HCEC 1CT (cell line): ENCODE measurements around the gene CEP152.
"Not testable (repeated sequence)": the region's sequence is repeated elsewhere in the genome, so short reads cannot be mapped to it uniquely, and the experiment has no call there.

Experiments used
- DNase-seq: peaks from one replicate; pipeline ENCODE4 v3.0.0-alpha.2; 2017

CEP152 gene, protein sequence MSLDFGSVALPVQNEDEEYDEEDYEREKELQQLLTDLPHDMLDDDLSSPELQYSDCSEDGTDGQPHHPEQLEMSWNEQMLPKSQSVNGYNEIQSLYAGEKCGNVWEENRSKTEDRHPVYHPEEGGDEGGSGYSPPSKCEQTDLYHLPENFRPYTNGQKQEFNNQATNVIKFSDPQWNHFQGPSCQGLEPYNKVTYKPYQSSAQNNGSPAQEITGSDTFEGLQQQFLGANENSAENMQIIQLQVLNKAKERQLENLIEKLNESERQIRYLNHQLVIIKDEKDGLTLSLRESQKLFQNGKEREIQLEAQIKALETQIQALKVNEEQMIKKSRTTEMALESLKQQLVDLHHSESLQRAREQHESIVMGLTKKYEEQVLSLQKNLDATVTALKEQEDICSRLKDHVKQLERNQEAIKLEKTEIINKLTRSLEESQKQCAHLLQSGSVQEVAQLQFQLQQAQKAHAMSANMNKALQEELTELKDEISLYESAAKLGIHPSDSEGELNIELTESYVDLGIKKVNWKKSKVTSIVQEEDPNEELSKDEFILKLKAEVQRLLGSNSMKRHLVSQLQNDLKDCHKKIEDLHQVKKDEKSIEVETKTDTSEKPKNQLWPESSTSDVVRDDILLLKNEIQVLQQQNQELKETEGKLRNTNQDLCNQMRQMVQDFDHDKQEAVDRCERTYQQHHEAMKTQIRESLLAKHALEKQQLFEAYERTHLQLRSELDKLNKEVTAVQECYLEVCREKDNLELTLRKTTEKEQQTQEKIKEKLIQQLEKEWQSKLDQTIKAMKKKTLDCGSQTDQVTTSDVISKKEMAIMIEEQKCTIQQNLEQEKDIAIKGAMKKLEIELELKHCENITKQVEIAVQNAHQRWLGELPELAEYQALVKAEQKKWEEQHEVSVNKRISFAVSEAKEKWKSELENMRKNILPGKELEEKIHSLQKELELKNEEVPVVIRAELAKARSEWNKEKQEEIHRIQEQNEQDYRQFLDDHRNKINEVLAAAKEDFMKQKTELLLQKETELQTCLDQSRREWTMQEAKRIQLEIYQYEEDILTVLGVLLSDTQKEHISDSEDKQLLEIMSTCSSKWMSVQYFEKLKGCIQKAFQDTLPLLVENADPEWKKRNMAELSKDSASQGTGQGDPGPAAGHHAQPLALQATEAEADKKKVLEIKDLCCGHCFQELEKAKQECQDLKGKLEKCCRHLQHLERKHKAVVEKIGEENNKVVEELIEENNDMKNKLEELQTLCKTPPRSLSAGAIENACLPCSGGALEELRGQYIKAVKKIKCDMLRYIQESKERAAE (N-terminal part only)

DNA sequence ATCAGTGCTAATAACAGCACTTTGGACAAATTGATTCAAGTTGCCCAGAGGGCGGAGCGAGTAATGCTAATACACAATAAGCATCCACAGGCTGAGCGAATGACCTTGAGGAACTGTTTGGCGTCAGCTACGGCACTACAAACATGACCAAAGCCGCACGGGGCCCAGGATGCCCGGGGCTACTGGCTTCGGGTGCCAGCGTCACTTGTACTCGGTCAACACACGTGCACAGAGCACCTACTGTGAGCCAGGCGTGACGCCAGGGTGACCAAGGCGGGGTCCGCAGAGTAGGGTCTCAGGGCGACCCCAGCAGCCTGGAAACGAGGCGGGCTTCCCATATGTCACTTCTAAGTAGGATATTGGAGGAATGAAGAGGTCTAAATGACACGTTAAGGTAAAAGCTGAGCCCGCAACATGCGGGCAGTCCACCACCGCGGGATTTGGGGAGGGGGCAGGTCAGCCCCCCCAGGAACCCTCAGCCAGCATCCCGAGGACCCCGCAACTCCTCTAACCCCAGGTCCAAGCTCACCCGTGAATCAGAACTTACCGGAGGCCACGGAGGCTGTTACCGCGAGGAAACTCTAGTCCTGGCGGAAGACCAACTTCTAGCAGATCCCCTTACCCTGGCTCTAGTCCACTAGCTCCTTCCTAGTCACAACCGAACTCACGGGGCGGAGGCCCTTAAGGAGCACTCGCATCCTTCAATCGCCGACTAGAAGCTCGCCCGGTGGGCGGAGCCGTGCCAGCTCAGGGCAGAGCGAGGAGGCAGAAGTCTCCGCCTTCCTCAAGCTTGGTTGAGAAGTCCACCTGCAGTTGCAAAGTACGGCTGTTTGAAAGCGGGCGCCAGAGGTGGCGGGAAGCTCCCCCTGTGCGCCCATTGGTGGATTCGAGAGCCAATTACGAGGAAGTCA, at the start of gene CEP152:
Gene CEP152, minus strand, starts transcription at position 656 of the 911 bp plus-strand sequence. CDS start 5,420 bp downstream, outside the sequence.
- peak; percentile 99 for DNase-seq

DNA sequence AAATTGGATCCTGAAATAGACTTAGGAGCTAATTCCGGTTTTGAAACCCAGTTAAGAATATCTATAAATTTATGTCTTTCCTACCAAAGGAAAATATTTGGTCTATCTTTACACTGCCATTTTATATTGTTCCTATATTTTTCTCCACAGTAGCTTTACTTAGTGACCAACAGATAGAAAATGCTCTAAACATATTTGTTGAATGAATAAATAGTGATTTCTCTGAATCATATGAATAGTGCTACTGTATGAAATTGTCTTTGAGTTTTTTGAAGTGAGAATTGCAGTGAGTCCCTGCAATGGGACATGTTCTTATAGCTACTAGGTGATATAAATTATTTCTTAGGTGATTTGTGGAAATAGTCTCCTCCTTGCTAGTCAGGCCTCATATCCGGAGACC, 48.6 kb upstream of the CEP152 start:
- peak; percentile 73 for DNase-seq

DNA sequence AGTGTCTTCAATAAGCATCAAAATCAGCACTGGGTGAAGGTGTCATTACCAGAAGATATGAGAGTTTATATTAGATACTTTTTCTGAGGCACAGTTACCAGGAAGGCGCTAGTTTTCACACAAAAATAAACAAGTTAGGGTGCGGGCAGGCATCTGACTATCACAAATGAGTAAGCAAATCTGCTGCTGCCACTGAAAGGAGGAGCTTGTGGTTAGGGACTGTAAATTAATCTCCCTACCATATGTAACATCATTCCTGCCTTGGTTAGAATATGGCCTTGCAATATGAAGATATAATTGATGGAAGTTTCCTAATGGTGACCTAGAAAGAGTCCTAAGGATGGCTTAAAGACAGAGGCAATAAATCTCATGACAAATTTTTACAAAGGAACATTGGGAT, 47.5 kb upstream of the CEP152 start:
- DNase-seq = peak; percentile 86

DNA sequence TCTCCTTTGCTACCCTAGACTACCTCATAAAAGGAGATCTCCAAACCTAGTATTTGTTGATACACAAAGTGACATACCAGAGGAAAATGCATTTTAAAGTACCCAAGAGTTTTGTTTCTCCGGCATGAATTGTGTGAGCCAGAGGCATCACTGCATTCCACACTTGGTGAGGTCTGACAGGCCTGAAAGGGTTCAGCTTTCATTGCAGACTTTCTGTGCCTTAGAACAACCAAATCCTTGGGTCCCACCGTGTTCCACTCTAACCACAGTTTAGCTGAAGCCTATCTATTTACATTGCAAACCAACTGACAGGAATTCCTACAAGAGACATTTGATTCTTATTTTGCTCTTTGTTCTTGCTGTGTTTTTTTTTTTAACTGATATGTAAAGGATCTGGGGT, 46.1 kb upstream of the CEP152 start:
- peak; percentile 53 for DNase-seq

DNA sequence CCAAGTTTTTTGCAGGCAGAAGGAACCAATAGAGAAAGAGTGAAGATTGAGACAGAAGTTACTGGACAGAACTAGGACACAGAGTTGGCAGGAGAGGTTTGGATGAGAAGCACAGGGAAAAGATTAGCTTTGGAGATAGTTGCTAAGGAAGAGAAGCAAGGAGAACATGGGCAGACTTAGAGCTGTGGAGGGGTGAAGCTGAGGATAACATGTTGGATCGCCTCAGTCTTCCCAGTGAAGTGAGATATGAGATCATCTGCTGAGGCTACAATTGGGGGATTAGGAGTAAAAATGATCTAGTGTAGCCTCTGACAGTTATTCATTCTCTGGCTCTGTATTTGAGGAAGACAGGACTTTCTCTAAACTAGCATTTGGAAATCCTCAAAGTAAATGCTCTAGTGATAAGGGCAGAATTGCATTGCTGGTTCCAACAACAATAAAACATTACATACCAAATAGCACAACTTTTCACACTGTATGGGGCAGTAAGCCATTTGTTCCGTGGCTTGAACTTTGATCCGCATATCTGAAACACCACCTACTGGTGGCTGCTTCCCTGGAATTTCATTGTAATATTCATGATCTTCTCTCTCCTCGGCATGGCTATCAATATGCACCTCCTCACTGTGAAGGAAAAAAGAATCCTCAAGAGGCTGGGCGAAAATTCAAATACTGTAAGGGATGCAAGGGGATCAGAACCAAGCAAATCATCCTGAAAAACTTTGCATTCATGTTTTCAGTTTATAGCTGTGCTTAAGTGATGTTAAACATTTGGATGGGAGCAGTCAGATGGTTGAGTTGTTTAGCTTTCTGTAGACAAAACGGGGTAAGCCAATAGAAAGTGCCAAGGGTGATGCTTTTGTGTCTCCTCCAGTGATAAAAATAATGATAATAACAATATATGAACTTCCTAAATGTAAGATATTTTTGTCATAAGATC, 44.9 kb upstream of the CEP152 start:
- DNase-seq = peak; percentile 70

DNA sequence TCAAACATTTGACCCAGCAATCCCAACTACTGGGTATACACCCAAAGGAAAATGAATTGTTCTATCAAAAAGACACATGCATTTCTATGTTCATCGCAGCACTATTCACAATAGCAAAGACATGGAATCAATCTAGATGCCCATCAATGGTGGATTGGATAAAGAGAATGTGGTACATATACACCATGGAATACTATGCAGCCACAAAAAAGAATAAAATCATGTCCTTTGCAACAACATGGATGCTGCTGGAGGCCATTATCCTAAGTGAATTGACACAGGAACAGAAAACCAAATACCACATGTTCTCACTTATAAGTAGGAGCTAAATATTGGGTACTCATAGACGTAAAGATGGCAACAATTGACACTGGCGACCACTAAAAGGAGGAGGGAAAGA, 43.6 kb upstream of the CEP152 start:
- not testable (repeated sequence) for DNase-seq

DNA sequence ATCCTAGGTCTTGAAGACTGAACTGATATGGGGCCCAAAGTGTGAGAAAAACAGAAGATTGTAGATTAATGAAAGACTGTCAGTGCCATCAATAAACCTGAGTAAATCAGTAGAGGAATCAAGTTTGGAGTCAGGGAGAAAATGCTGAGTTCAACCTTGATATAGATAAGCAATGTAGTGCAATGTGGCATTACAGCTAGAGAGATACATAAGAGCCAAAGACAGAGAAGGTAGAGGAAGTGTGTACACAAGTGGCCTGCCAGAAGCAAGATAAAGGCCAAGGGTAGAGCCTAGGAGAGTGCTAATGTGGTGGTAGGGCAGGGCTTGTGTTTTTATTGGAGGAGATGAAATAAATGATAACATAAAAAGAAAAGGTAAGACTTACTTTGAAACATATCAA, 41.1 kb upstream of the CEP152 start:
- DNase-seq = no peak

DNA sequence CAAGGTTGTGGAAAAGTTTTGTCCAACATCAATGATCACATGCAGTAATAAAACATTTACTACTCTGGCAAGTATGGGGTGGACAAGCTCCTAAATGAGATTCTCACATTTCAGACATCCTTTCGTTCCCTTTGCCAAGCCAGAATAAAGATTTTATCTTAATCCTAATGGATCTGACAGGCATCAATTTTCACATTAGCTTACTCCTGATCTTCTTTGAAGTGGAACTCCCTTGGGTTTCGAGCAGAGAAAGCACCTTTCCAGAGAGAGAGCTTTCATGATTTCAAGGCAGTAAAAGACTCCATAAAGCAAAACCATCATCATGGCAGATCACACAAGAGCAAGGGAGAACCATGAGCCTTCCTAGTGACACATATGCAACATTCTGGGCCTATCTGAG, 39.8 kb upstream of the CEP152 start:
- DNase-seq = no peak

DNA sequence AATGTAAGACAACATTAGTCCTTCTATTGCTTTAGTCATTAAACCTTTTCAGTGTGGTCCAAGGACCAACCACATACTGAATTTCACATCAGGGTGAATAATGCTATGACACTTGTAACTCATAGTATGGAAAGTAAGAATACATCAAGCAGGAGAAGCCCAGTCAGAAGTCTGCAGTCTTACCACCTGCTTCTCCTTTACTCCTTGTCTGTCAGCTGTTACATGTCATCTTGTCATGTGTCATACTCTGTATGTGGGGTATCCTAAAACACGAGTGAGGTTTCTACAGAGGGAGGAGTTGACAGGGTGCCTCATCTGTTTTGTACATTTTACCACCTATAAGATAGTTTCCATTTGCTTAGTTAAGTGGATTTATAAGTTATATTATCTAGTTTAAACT, 34.3 kb upstream of the CEP152 start:
- no peak for DNase-seq

DNA sequence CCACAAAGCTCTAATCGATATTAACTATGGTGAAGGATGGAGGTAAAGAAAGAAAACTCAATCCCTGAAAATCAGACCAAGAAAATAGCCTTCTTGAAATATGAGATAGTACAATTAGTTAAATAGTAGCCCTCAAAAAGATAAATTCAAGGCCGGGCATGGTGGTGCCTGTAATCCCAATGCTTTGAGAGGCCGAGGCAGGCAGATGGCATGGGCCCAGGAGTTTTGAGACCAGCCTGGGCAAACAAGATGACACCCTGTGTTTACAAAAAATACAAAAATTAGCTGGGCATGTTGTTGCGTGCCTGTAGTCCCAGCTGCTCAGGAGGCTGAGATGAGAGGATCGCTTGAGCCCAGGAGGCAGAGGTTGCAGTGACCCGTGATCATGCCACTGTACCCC, 31.6 kb upstream of the CEP152 start:
- no peak for DNase-seq

DNA sequence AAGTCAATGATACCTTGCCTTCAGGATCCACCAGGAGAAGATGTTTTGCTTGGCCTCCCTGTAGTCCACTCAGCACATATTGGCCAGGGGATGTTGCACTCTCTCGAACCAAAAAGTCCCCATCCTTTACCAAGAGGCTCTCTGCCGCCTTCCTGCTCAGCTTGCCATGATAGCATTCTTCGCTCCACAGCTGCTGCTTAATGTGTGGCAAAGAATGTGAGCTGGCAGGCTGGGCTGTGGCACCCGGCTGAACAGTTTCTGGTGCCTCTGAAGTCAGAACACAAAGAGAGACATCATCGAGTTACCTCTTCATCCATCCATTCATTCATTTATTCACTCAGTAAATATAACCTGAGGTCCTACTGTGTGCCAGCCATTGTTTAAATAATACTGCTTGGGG, 23.9 kb upstream of the CEP152 start:
- no peak for DNase-seq

DNA sequence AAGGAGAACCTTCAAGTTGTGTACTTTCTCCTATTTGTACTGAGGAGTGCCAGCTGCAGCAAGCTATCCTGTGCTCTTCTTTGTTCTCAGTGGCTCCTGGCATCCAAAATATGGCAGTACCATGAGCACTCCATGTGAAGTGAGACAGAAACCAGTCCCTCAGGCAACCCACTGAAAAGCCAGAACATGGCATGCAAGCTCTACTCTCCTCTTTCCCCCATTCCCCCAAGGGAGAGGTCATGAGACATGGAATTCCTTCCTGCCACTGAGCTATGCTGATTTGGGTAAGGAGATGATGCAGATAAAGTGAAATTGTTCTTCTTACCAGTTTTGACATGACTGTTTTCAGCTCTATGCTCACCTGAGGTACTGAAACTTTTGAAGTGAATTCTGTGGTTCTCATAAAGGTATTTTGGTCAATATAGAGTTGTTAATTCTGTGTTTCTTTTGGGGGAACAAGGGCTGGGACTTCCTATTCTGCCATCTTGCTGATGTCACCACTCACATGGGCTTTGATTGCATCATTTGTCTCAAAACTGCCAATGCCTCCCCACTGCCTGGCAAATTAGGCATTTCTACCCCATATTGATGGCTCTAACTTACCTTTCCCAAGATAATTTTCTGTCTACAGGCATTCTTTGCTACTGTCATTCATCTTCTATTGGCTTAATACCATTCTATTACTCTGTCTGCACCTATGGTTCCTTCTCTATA, 22.8 kb upstream of the CEP152 start:
- no peak for DNase-seq

DNA sequence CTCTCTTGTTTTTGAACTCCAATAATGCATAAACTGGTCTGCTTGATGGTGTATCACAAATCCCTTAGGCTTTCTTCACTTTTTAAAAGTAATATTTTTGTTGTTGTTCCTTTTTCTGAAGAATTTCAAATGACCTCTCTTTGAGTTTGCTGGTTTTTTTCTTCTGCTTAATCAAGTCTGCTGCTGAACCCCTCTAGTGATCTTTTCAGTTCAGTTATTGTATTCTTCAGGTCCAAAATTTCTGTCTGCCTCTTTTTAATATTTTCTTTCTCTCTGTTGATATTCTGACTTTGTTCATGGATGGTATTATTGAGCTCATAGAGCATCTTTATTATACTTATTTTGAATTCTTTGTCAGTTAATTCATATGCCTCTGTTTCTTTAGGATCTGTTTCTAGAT, 21.8 kb upstream of the CEP152 start:
- no peak for DNase-seq

DNA sequence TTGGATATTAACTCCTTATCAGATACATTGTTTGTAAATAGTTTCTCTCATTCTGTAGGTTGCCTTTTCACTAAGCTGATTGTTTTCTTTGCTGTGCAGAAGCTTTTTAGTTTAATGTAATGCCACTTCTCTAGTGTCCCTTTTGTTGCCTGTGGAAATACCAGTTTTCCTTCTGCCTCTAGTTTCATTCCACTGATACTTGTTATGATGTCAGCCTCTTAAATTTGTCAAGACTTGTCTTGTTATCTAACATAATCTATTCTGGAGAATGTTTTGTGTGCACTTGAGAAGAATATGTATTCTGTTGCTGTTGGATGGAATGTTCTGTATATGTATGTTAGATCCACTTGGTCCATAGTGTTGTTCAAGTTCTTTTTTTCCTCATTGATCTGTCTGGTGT, 18.0 kb upstream of the CEP152 start:
- no peak for DNase-seq

DNA sequence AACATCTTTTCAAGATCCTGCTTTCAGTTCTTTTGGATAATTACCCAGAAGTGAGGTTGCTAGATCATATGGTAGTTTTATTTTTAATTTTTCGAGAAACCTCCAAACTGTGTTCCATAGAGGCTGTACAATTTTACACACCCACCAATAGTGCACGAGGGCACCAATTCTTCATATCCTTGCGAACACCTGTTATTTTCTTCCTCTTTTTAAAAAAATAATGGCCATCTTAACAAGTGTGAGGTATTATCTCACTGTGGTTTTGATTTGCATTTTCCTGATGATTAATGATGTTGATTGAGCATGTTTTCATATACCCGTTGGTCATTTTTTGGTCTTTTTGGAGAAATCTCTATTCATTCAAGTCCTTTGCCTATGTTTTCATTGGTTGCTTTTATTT, 17.6 kb upstream of the CEP152 start:
- DNase-seq = no peak

DNA sequence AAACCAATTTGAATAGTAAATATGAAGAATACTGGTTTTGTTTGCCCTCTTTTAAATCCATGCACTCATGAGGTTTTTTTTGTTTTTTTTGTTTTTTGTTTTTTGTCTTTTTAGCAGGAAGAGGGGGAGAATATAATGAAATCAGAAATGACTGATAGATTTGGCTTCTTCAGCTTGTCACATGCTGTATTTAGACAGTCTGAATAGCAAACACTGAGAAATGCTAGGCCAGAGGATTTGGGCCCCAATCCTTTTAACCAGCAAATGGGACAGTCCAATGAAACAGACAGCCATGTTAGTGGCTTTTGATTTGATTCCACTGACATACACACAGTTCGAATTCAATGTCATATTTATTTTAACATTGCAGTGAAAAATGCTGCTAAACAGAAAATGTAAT, 14.2 kb upstream of the CEP152 start:
- no peak for DNase-seq

DNA sequence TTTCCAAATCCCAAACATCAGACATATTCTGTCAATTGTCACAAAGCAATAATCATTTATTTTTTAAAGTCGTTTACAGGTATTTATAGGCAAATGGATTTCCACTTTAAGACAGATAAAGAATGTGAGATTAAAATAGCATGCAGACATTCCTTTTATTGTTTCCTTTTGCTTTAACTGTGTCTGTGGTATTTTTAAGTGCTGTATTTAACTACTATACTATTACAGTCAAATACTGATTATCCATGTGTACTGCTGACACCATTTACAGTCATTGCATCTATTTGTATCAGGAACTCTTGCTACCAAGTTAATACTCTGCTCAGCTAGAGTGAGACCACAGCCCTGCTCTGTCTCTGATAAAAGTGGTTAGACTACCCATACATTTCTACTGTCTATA, 12.8 kb upstream of the CEP152 start:
- DNase-seq = no peak

DNA sequence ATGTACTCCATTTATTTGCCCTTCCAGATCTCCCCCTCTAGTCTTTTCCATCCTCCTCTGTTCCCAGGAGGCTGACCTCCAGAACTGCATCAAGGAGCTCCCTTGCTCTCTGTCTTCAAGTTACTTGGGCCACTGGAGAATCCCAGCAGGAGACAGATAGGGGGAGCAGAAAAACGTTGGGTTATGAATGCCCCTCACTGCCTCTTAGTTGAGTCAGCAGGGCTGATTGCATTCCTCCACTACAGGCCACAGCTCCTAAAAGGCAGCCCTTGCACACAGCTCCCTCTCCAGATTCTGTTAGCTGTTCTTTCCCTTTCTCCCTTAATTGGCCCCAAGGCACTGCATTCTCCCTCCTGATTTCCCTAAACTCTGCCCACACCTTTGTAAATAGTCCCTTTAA, 12.4 kb upstream of the CEP152 start:
- peak; percentile 43 for DNase-seq

DNA sequence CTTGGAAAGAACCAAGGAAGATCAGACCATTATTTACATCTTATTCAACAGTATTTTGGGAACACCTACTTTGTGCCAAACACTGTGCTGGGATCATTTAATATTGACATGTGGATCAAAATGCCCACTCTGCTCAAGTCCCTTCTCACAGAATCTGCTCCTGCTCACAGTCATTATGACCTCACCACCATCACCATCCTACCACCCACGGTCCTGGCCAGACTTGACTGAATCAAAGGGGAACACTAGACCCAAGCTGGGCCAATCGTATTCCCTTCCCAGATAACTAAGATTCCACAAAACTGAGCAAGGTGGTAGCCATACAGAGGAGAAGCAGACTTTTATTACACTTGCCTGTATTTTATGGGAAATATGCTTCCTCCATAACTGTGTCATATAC, 3.4 kb upstream of the CEP152 start:
- DNase-seq = no peak

DNA sequence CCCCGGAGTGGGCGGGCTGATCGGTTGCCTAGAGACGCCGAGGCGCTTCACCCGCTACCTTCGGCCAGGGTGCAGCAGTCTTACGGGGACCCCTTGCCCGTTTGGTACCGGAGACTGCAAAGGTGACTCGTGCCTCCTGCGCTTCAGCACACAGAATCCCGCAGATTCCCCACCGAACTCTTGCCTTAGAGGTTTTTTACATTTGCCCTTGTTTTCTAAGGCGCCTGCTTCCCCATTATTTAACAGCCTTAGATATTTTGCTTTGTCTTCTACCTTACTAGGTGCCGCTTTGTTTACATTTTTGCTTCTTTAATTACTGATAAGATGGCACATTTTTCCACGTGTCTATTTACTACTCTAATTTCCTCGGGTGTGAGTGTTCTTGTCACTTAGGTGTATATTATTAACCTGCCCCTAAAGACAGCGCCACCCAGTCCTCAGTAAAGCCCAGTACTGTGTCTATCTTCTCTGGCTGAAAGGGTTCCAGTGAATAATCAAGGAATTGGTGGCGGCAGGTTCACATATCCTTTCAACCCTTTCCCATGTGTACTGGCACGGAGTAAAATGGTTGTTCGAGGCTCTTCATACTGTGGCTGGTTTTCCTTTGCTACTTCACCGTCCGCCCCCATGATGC, 573 bp upstream of the CEP152 start:
- DNase-seq = no peak
